Mesothelial cell of epicardium (in vitro differentiated cells): Measurements from ENCODE around the gene FNBP1L. TPM values are rescaled to one million over a fixed set of nuclear protein-coding genes. Genes with fewer than 3 reads are reported as not detected.
"Not testable (repeated sequence)": the region's sequence is repeated elsewhere in the genome, so short reads cannot be mapped to it uniquely, and the experiment has no call there.

ENCODE experiments used
- DNase-seq, 2 experiments: peaks; one replicate each; pipeline ENCODE4 v3.0.0; 2021; ENCODE audit warnings: low spot score in 2 of 2; ENCODE audit not compliant: unreplicated experiment in 2 of 2
- H3K27ac Mint-ChIP-seq: 2 replicates; pipeline ENCODE4 v1.8.0; 2021; ENCODE audit warnings: mixed read lengths
- H3K27me3 Mint-ChIP-seq: 2 replicates; pipeline ENCODE4 v1.8.0; 2021; ENCODE audit warnings: low read depth, mixed read lengths
- H3K36me3 Mint-ChIP-seq: 2 replicates; pipeline ENCODE4 v1.8.0; 2021; ENCODE audit warnings: mixed read lengths
- H3K4me1 Mint-ChIP-seq: 2 replicates; pipeline ENCODE4 v1.8.0; 2021; ENCODE audit warnings: mixed read lengths
- H3K4me3 Mint-ChIP-seq: 2 replicates; pipeline ENCODE4 v1.8.0; 2021; ENCODE audit warnings: mild to moderate bottlenecking, moderate library complexity, mixed read lengths
- H3K9me3 Mint-ChIP-seq: 2 replicates; pipeline ENCODE4 v1.8.0; 2021; ENCODE audit warnings: mixed read lengths
- CTCF ChIP-seq: fragments of 200-600 bp; sonication (generic); IDR thresholded peaks from one replicate; pipeline ENCODE4 v1.5.0; 2021; ENCODE audit warnings: antibody characterized with exemption; ENCODE audit not compliant: unreplicated experiment
- total RNA-seq: library from RNA; stranded (reverse); gene quantifications from 3 replicates; pipeline ENCODE4 v1.2.1, GENCODE V29; 2021

FNBP1L gene
- total RNA-seq, 1 donor from 2014 or later = 73.7 TPM

GRCh38 chr1:93588955-93589354 is 141.0 kb downstream of the FNBP1L start:
- Mint-ChIP-seq H3K27ac (no peak overlapping the region), H3K9me3 (no peaks in the 10 kb centered on the region), H3K36me3 (peaks cover 11% of the 10 kb centered on the region), H3K27me3 (no peaks in the 10 kb centered on the region), H3K4me3 (no peak overlapping the region), H3K4me1 (peaks cover 48% of the 10 kb centered on the region)
- no peak for TF ChIP-seq CTCF
- DNase-seq = no peak

- peaks cover 11% of the 10 kb centered on the region for H3K36me3 Mint-ChIP-seq
- not testable (repeated sequence) for H3K27ac Mint-ChIP-seq, H3K4me3 Mint-ChIP-seq, DNase-seq, H3K9me3 Mint-ChIP-seq, H3K27me3 Mint-ChIP-seq
- peaks cover 52% of the 10 kb centered on the region for H3K4me1 Mint-ChIP-seq
These were observed 143.4 kb downstream of the FNBP1L start for GRCh38 chr1:93591291-93591675.

- TF ChIP-seq CTCF = no peak
- no peak overlapping the region for H3K4me3 Mint-ChIP-seq
- peak; percentile 67 to 73 for DNase-seq
These were observed 144.0 kb downstream of the FNBP1L start for GRCh38 chr1:93591676-93592550.

GRCh38 chr1:93592551-93592949 is 144.6 kb downstream of the FNBP1L start:
- no peak for DNase-seq
- Mint-ChIP-seq H3K27me3 (no peaks in the 10 kb centered on the region), H3K4me1 (peaks cover 64% of the 10 kb centered on the region), H3K27ac (peak overlapping the region; percentile 66), H3K36me3 (peaks cover 11% of the 10 kb centered on the region), H3K4me3 (peak overlapping the region; percentile 4), H3K9me3 (no peaks in the 10 kb centered on the region)
- TF ChIP-seq CTCF = no peak

More at GRCh38 chr1:93591676-93592550, 144.0 kb downstream of the FNBP1L start:
- peaks cover 11% of the 10 kb centered on the region for H3K36me3 Mint-ChIP-seq
- H3K9me3 Mint-ChIP-seq = no peaks in the 10 kb centered on the region
- H3K27me3 Mint-ChIP-seq = no peaks in the 10 kb centered on the region
- H3K27ac Mint-ChIP-seq = peak overlapping the region; percentile 66
- H3K4me1 Mint-ChIP-seq = peaks cover 57% of the 10 kb centered on the region

- H3K4me3 Mint-ChIP-seq = peak overlapping the region; percentile 5
- TF ChIP-seq CTCF = no peak
- H3K36me3 Mint-ChIP-seq = no peaks in the 10 kb centered on the region
- H3K27me3 Mint-ChIP-seq = no peaks in the 10 kb centered on the region
- H3K27ac Mint-ChIP-seq = peak overlapping the region; percentile 68
- H3K9me3 Mint-ChIP-seq = no peaks in the 10 kb centered on the region
- no peak for DNase-seq
- H3K4me1 Mint-ChIP-seq = peaks cover 77% of the 10 kb centered on the region
These were observed 146.1 kb downstream of the FNBP1L start for GRCh38 chr1:93593854-93594602.

- Mint-ChIP-seq H3K9me3 (no peaks in the 10 kb centered on the region), H3K4me3 (no peak overlapping the region), H3K27me3 (no peaks in the 10 kb centered on the region), H3K4me1 (peaks cover 77% of the 10 kb centered on the region), H3K27ac (peak overlapping the region; percentile 68), H3K36me3 (no peaks in the 10 kb centered on the region)
- TF ChIP-seq CTCF = no peak
- DNase-seq = no peak
These were observed 146.6 kb downstream of the FNBP1L start for GRCh38 chr1:93594603-93594880.
